K562 (cell line): ENCODE results near the gene CALHM2. TPM values are rescaled to one million over a fixed set of nuclear protein-coding genes. Genes with fewer than 3 reads are reported as not detected.

Experiments used
- BACH1 ChIP-seq: fragments of 200-800 bp; sonication (Bioruptor generic); IDR thresholded peaks from 2 replicates; pipeline ENCODE4 v1.6.1; 2016; ENCODE audit warnings: missing genetic modification characterization, missing compliant biosample characterization
- CREB1 ChIP-seq, 2 experiments: sonication (generic) in 1 of 2; formaldehyde crosslinking in 1 of 2; IDR thresholded peaks; 2 replicates each; pipeline versions ENCODE4 v1.6.1 to v1.8.0; 2012 to 2022; ENCODE audit warnings: inconsistent platforms in 1 of 2, mild to moderate bottlenecking in 1 of 2, missing genetic modification reagents in 1 of 2, moderate library complexity in 1 of 2
- LEF1 ChIP-seq: fragments of 450-650 bp; IDR thresholded peaks from 2 replicates; pipeline ENCODE4 v1.6.1; 2016; ENCODE audit warnings: mild to moderate bottlenecking
- MEIS2 ChIP-seq: fragments of 450-650 bp; IDR thresholded peaks from 2 replicates; pipeline ENCODE4 v1.6.1; 2014; ENCODE audit warnings: mild to moderate bottlenecking; ENCODE audit not compliant: partially characterized antibody
- ZNF445 ChIP-seq: fragments of 250-450 bp; sonication (Bioruptor Pico); IDR thresholded peaks from 2 replicates; pipeline ENCODE4 v1.4.0; 2020; ENCODE audit warnings: low read depth, mild to moderate bottlenecking, moderate library complexity
- polyA plus RNA-seq, 8 experiments: library from polyadenylated mRNA; depleted of rRNA in 4 of 8; stranded (reverse) in 5 of 8; unstranded in 3 of 8; fragments of >200 nt; fragmentation: Nextera tagmentation in 2 of 8; fragmentation: Illumina TruSeq in 1 of 8; extraction: Ambion mirVana in 2 of 8; extraction: Trizol in 1 of 8; gene quantifications; 2 replicates each; pipeline versions ENCODE4 v1.2.1 to v1.2.3, GENCODE V29; 2011 to 2014; ENCODE audit warnings: inconsistent platforms in 1 of 8, missing spikeins in 1 of 8
- total RNA-seq, 7 experiments: library from RNA; depleted of rRNA in 6 of 7; stranded (reverse); fragments of >200 nt in 6 of 7; fragmentation: Illumina TruSeq in 2 of 7; extraction: Trizol in 2 of 7; gene quantifications; 2 replicates each; pipeline versions ENCODE4 v1.2.1 to v1.2.3, GENCODE V29; 2011 to 2021; ENCODE audit warnings: low replicate concordance in 1 of 7
- TF ChIP-seq, protein P1 (sequence below): fragments of 200-600 bp; sonication (generic); IDR thresholded peaks from one replicate; pipeline ENCODE4 v1.6.1; 2012; ENCODE audit warnings: mild to moderate bottlenecking, low read depth, low read length, inconsistent platforms
- TF ChIP-seq, protein P2 (sequence below): fragments of 450-650 bp; IDR thresholded peaks from 2 replicates; pipeline ENCODE4 v1.7.1; 2018; ENCODE audit warnings: mild to moderate bottlenecking, low read depth; ENCODE audit not compliant: partially characterized antibody
- TF ChIP-seq, protein P3 (sequence below): fragments of 450-650 bp; IDR thresholded peaks from 2 replicates; pipeline ENCODE4 v1.6.1; 2017; ENCODE audit warnings: mild to moderate bottlenecking, moderate library complexity

CALHM2 gene
- total and polyA plus RNA-seq, 9 of the 15 experiments (the other 6 are each of a cell fraction or from before 2014, with no cell fraction given): 0.08 to 0.14 (median 0.13) TPM; not detected in 6

DNA sequence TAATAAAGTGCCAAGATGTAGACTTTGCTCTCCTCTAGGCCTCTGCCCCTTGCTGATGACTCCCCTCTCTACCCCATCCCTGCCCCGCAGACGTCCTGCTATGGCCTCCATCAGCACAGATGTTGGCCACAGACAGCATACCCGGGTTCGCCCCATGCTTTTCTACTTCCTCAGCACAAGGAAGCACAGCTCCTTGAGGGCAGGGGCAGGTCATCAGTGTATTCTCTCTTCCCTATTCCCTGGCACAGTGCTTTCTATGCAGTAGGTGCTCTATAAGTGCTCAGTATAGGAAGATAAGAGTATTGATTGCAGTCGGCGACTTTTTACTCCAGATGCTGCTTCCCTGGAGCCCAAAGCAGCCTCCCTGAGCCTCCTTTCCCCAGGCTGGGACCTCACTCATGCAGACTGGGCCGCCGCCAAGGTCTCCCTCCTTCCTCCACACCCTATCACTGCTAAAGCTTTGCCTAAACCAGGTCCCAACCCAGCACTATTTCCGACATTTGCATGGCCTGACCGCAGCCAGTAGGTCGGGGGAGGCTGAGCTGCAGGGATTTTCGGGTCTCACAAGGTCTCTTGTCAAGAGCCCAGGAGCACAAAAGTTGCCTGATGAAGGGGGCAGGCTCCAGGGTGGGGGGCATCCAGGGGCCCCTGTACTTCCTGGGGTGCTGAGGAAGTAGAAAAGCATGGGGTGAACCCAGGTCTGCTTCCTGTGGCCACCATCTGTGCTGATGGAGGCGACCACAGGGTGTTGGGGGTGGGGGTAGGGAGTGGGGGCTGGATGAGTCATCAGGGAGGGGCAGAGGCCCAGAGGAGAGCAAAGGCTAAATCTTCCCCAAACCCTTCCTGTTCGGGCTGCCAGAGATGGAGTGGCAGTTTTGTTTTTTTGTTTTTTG lies 18.8 kb upstream of the CALHM2 start (continued):
- TF ChIP-seq, protein P1, sequence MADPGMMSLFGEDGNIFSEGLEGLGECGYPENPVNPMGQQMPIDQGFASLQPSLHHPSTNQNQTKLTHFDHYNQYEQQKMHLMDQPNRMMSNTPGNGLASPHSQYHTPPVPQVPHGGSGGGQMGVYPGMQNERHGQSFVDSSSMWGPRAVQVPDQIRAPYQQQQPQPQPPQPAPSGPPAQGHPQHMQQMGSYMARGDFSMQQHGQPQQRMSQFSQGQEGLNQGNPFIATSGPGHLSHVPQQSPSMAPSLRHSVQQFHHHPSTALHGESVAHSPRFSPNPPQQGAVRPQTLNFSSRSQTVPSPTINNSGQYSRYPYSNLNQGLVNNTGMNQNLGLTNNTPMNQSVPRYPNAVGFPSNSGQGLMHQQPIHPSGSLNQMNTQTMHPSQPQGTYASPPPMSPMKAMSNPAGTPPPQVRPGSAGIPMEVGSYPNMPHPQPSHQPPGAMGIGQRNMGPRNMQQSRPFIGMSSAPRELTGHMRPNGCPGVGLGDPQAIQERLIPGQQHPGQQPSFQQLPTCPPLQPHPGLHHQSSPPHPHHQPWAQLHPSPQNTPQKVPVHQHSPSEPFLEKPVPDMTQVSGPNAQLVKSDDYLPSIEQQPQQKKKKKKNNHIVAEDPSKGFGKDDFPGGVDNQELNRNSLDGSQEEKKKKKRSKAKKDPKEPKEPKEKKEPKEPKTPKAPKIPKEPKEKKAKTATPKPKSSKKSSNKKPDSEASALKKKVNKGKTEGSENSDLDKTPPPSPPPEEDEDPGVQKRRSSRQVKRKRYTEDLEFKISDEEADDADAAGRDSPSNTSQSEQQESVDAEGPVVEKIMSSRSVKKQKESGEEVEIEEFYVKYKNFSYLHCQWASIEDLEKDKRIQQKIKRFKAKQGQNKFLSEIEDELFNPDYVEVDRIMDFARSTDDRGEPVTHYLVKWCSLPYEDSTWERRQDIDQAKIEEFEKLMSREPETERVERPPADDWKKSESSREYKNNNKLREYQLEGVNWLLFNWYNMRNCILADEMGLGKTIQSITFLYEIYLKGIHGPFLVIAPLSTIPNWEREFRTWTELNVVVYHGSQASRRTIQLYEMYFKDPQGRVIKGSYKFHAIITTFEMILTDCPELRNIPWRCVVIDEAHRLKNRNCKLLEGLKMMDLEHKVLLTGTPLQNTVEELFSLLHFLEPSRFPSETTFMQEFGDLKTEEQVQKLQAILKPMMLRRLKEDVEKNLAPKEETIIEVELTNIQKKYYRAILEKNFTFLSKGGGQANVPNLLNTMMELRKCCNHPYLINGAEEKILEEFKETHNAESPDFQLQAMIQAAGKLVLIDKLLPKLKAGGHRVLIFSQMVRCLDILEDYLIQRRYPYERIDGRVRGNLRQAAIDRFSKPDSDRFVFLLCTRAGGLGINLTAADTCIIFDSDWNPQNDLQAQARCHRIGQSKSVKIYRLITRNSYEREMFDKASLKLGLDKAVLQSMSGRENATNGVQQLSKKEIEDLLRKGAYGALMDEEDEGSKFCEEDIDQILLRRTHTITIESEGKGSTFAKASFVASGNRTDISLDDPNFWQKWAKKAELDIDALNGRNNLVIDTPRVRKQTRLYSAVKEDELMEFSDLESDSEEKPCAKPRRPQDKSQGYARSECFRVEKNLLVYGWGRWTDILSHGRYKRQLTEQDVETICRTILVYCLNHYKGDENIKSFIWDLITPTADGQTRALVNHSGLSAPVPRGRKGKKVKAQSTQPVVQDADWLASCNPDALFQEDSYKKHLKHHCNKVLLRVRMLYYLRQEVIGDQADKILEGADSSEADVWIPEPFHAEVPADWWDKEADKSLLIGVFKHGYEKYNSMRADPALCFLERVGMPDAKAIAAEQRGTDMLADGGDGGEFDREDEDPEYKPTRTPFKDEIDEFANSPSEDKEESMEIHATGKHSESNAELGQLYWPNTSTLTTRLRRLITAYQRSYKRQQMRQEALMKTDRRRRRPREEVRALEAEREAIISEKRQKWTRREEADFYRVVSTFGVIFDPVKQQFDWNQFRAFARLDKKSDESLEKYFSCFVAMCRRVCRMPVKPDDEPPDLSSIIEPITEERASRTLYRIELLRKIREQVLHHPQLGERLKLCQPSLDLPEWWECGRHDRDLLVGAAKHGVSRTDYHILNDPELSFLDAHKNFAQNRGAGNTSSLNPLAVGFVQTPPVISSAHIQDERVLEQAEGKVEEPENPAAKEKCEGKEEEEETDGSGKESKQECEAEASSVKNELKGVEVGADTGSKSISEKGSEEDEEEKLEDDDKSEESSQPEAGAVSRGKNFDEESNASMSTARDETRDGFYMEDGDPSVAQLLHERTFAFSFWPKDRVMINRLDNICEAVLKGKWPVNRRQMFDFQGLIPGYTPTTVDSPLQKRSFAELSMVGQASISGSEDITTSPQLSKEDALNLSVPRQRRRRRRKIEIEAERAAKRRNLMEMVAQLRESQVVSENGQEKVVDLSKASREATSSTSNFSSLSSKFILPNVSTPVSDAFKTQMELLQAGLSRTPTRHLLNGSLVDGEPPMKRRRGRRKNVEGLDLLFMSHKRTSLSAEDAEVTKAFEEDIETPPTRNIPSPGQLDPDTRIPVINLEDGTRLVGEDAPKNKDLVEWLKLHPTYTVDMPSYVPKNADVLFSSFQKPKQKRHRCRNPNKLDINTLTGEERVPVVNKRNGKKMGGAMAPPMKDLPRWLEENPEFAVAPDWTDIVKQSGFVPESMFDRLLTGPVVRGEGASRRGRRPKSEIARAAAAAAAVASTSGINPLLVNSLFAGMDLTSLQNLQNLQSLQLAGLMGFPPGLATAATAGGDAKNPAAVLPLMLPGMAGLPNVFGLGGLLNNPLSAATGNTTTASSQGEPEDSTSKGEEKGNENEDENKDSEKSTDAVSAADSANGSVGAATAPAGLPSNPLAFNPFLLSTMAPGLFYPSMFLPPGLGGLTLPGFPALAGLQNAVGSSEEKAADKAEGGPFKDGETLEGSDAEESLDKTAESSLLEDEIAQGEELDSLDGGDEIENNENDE: no peak
- TF ChIP-seq BACH1 (tag): no peak
- TF ChIP-seq, protein P2, sequence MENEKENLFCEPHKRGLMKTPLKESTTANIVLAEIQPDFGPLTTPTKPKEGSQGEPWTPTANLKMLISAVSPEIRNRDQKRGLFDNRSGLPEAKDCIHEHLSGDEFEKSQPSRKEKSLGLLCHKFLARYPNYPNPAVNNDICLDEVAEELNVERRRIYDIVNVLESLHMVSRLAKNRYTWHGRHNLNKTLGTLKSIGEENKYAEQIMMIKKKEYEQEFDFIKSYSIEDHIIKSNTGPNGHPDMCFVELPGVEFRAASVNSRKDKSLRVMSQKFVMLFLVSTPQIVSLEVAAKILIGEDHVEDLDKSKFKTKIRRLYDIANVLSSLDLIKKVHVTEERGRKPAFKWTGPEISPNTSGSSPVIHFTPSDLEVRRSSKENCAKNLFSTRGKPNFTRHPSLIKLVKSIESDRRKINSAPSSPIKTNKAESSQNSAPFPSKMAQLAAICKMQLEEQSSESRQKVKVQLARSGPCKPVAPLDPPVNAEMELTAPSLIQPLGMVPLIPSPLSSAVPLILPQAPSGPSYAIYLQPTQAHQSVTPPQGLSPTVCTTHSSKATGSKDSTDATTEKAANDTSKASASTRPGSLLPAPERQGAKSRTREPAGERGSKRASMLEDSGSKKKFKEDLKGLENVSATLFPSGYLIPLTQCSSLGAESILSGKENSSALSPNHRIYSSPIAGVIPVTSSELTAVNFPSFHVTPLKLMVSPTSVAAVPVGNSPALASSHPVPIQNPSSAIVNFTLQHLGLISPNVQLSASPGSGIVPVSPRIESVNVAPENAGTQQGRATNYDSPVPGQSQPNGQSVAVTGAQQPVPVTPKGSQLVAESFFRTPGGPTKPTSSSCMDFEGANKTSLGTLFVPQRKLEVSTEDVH: no peak
- TF ChIP-seq CREB1 (IDR thresholded peaks at IDR 0.05): no peak
- TF ChIP-seq CREB1 (CRISPR knock-in tag; IDR thresholded peaks at IDR 0.05): no peak
- TF ChIP-seq, protein P3, sequence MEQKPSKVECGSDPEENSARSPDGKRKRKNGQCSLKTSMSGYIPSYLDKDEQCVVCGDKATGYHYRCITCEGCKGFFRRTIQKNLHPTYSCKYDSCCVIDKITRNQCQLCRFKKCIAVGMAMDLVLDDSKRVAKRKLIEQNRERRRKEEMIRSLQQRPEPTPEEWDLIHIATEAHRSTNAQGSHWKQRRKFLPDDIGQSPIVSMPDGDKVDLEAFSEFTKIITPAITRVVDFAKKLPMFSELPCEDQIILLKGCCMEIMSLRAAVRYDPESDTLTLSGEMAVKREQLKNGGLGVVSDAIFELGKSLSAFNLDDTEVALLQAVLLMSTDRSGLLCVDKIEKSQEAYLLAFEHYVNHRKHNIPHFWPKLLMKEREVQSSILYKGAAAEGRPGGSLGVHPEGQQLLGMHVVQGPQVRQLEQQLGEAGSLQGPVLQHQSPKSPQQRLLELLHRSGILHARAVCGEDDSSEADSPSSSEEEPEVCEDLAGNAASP: no peak
- no peak for TF ChIP-seq ZNF445
- peak; percentile 30; the same call in 1 of the 2 replicates for TF ChIP-seq LEF1
- TF ChIP-seq MEIS2: no peak
